T-cell (primary cell): ENCODE measurements around the gene POU2AF1. TPM values are rescaled to one million over a fixed set of nuclear protein-coding genes. Genes with fewer than 3 reads are reported as not detected.

ENCODE experiments used
- ATAC-seq, 4 experiments: fragments of 200-7000 bp in 3 of 4; fragments of 150-1000 bp in 1 of 4; cut with Tn5 transposase; replicated peaks in 1 of 4; 1 replicate in 3 of 4; 2 replicates in 1 of 4; pipeline ENCODE4 v1.10.0; 2021; ENCODE audit warnings: moderate library complexity in 3 of 4, mild to moderate bottlenecking in 2 of 4, moderate number of reproducible peaks in 1 of 4
- CTCF ChIA-PET, 2 donors: fragments of 300-600 bp; sonication (Branson Sonifier 250); formaldehyde crosslinking; loops; one replicate each; lab custom pipeline; 2022; ENCODE audit warnings: antibody characterized with exemption in 2 of 2; lab: Charles Lee
- POLR2A ChIA-PET, 2 donors: fragments of 300-600 bp; sonication (Branson Sonifier 250); formaldehyde crosslinking; loops; one replicate each; lab custom pipeline; 2022; ENCODE audit warnings: antibody characterized with exemption in 2 of 2; lab: Charles Lee
- DNase-seq, 35 experiments: peaks; one replicate each; pipeline versions ENCODE4 v3.0.0 to v3.0.0-alpha.2; 2013 to 2023
- H3K27ac ChIP-seq: one replicate; pipeline ENCODE4 v1.5.1; 2013; ENCODE audit warnings: low read length
- H3K27me3 ChIP-seq, 2 experiments: replicated peaks in 1 of 2; 1 replicate in 1 of 2; 2 replicates in 1 of 2; pipeline versions ENCODE4 v1.6.1 to v1.7.0; 2013; ENCODE audit warnings: low read length in 1 of 2, mixed read lengths in 1 of 2; ENCODE audit not compliant: control insufficient read depth in 2 of 2, insufficient read depth in 2 of 2; ENCODE audit errors: extremely low read depth in 1 of 2
- H3K36me3 ChIP-seq, 2 donors: 1 replicate in 1 of 2; 2 replicates in 1 of 2; pipeline versions ENCODE4 v1.6.1 to v1.7.0; 2013; ENCODE audit warnings: low read length in 1 of 2; ENCODE audit not compliant: control insufficient read depth in 2 of 2, insufficient read depth in 1 of 2; ENCODE audit errors: extremely low read depth in 1 of 2
- H3K4me1 ChIP-seq, 2 experiments: 1 replicate in 1 of 2; 2 replicates in 1 of 2; pipeline versions ENCODE4 v1.6.1 to v1.7.0; 2013; ENCODE audit warnings: low read length in 2 of 2, mixed read lengths in 1 of 2; ENCODE audit not compliant: insufficient read depth in 2 of 2, control insufficient read depth in 1 of 2; ENCODE audit errors: extremely low read depth in 1 of 2
- H3K4me3 ChIP-seq, 2 donors: 1 replicate in 1 of 2; 2 replicates in 1 of 2; pipeline versions ENCODE4 v1.5.1 to v1.7.0; 2013; ENCODE audit warnings: mild to moderate bottlenecking in 2 of 2, low read length in 1 of 2, moderate library complexity in 1 of 2; ENCODE audit not compliant: control insufficient read depth in 1 of 2; ENCODE audit errors: extremely low read depth in 1 of 2
- H3K9me3 ChIP-seq: 2 replicates; pipeline ENCODE4 v1.7.0; 2013
- H3K27ac Mint-ChIP-seq, 2 donors: one replicate each; pipeline ENCODE4 v1.8.0; 2020 to 2021; ENCODE audit warnings: mild to moderate bottlenecking in 2 of 2, mixed read lengths in 2 of 2
- H3K27me3 Mint-ChIP-seq, 2 donors: one replicate each; pipeline ENCODE4 v1.8.0; 2021 to 2022; ENCODE audit warnings: mixed read lengths in 2 of 2
- H3K36me3 Mint-ChIP-seq: one replicate; pipeline ENCODE4 v1.8.0; 2021; ENCODE audit warnings: mixed read lengths
- H3K4me1 Mint-ChIP-seq, 3 donors: one replicate each; pipeline ENCODE4 v1.8.0; 2020 to 2022; ENCODE audit warnings: mixed read lengths in 3 of 3, mild to moderate bottlenecking in 1 of 3
- H3K4me3 Mint-ChIP-seq, 3 donors: one replicate each; pipeline ENCODE4 v1.8.0; 2020 to 2022; ENCODE audit warnings: mild to moderate bottlenecking in 3 of 3, mixed read lengths in 3 of 3, moderate library complexity in 3 of 3
- H3K9me3 Mint-ChIP-seq, 3 donors: one replicate each; pipeline ENCODE4 v1.8.0; 2020 to 2022; ENCODE audit warnings: mixed read lengths in 3 of 3
- WGBS: methylation state at CpG from one replicate; pipeline ENCODE4 v1.1.5; 2013; ENCODE audit warnings: missing lambda C conversion rate; ENCODE audit not compliant: insufficient coverage; 5-methylcytosine and 5-hydroxymethylcytosine counted together
- total RNA-seq, 35 experiments: library from RNA in 6 of 35; stranded (reverse) in 6 of 35; fragments of 120-200 nt in 1 of 35; gene quantifications; one replicate each; pipeline versions ENCODE4 v1.2.1 to v1.2.4 and lab custom pipeline; 2013 to 2026

POU2AF1 gene
- total RNA-seq, 5 donors from 2014 or later (not counting 1 experiment from before 2014, with no cell fraction given), result 3.4 to 9.3 (median 4.3) TPM

- ChIA-PET POLR2A (no interaction called here), CTCF (no interaction called here)
- H3K27me3 Mint-ChIP-seq, result no peaks in the 10 kb centered on the region
- H3K4me1 Mint-ChIP-seq, result peaks cover 5 to 24% (median 13%) of the 10 kb centered on the region in 3 donors
- no peak overlapping the region for H3K27ac Mint-ChIP-seq
- H3K9me3 ChIP-seq, result no peaks in the 10 kb centered on the region
- no peak overlapping the region for H3K27ac ChIP-seq
- no peak overlapping the region for H3K4me3 ChIP-seq
- no peaks in the 10 kb centered on the region for H3K36me3 Mint-ChIP-seq
- peaks cover 0 to 5% of the 10 kb centered on the region in 2 experiments for H3K4me1 ChIP-seq
- H3K36me3 ChIP-seq, result no peaks in the 10 kb centered on the region
- no peak for DNase-seq
- no peaks in the 10 kb centered on the region for H3K9me3 Mint-ChIP-seq
- H3K4me3 Mint-ChIP-seq, result no peak overlapping the region
- ATAC-seq, result no peak
- no CpG with 5 or more reads among the region's 1 CpG for WGBS
- H3K27me3 ChIP-seq, result no peaks in the 10 kb centered on the region
Observed at GRCh38 chr11:111373590-111373989, 5.5 kb downstream of the POU2AF1 start.

GRCh38 chr11:111372538-111372937 lies 6.5 kb downstream of the POU2AF1 start:
- H3K9me3 Mint-ChIP-seq, result no peaks in the 10 kb centered on the region
- Histone ChIP-seq H3K4me3 (no peak overlapping the region), H3K9me3 (no peaks in the 10 kb centered on the region), H3K4me1 (peaks cover 0 to 2% of the 10 kb centered on the region in 2 experiments), H3K36me3 (no peaks in the 10 kb centered on the region), H3K27me3 (no peaks in the 10 kb centered on the region), H3K27ac (no peak overlapping the region)
- no peak for DNase-seq
- ATAC-seq, result no peak
- H3K27me3 Mint-ChIP-seq, result no peaks in the 10 kb centered on the region
- ChIA-PET CTCF (no interaction called here), POLR2A (no interaction called here)
- peaks cover 0 to 18% (median 5%) of the 10 kb centered on the region in 3 donors for H3K4me1 Mint-ChIP-seq
- peak overlapping the region in 1 of 2 donors; percentile 0 for H3K27ac Mint-ChIP-seq
- H3K36me3 Mint-ChIP-seq, result no peaks in the 10 kb centered on the region
- H3K4me3 Mint-ChIP-seq, result no peak overlapping the region
- WGBS, result 83% methylated on average over 1 of the region's 2 CpGs

GRCh38 chr11:111370902-111371578 lies 8.0 kb downstream of the POU2AF1 start:
- Histone ChIP-seq H3K9me3 (no peaks in the 10 kb centered on the region), H3K27ac (no peak overlapping the region), H3K36me3 (no peaks in the 10 kb centered on the region), H3K4me1 (no peaks in the 10 kb centered on the region), H3K4me3 (no peak overlapping the region), H3K27me3 (no peaks in the 10 kb centered on the region)
- ChIA-PET CTCF (no interaction called here), POLR2A (no interaction called here)
- H3K4me1 Mint-ChIP-seq, result peaks cover 0 to 15% (median 3%) of the 10 kb centered on the region in 3 donors
- no peaks in the 10 kb centered on the region for H3K27me3 Mint-ChIP-seq
- DNase-seq (no peak), ATAC-seq (no peak)
- H3K9me3 Mint-ChIP-seq, result no peaks in the 10 kb centered on the region
- 72% methylated on average over 6 of the region's 7 CpGs for WGBS
- H3K36me3 Mint-ChIP-seq, result no peaks in the 10 kb centered on the region
- no peak overlapping the region for H3K27ac Mint-ChIP-seq
- H3K4me3 Mint-ChIP-seq, result no peak overlapping the region

- no peaks in the 10 kb centered on the region for H3K36me3 Mint-ChIP-seq
- no peaks in the 10 kb centered on the region for H3K27me3 Mint-ChIP-seq
- DNase-seq (no peak), ATAC-seq (no peak)
- no peaks in the 10 kb centered on the region for H3K9me3 Mint-ChIP-seq
- ChIA-PET POLR2A (no interaction called here), CTCF (no interaction called here)
- H3K4me3 Mint-ChIP-seq, result no peak overlapping the region
- H3K27me3 ChIP-seq, result no peaks in the 10 kb centered on the region
- no peak overlapping the region for H3K27ac Mint-ChIP-seq
- H3K4me1 Mint-ChIP-seq, result peaks cover 0 to 13% (median 4%) of the 10 kb centered on the region in 3 donors
- WGBS, result no CpG with 5 or more reads among the region's 3 CpGs
- no peak overlapping the region for H3K4me3 ChIP-seq
- H3K36me3 ChIP-seq, result no peaks in the 10 kb centered on the region
- no peak overlapping the region for H3K27ac ChIP-seq
- H3K4me1 ChIP-seq, result no peaks in the 10 kb centered on the region
- H3K9me3 ChIP-seq, result no peaks in the 10 kb centered on the region
Observed at GRCh38 chr11:111370270-111370901, 8.7 kb downstream of the POU2AF1 start.

GRCh38 chr11:111368285-111368560 lies 10.9 kb downstream of the POU2AF1 start:
- WGBS, result 70% methylated on average over 2 of the region's 2 CpGs
- Histone ChIP-seq H3K9me3 (no peaks in the 10 kb centered on the region), H3K4me1 (no peaks in the 10 kb centered on the region), H3K4me3 (no peak overlapping the region), H3K36me3 (no peaks in the 10 kb centered on the region), H3K27me3 (no peaks in the 10 kb centered on the region), H3K27ac (no peak overlapping the region)
- Mint-ChIP-seq H3K27me3 (no peaks in the 10 kb centered on the region), H3K4me3 (no peak overlapping the region), H3K36me3 (no peaks in the 10 kb centered on the region), H3K9me3 (no peaks in the 10 kb centered on the region), H3K27ac (no peak overlapping the region), H3K4me1 (peaks cover 0 to 13% (median 4%) of the 10 kb centered on the region in 3 donors)
- CTCF ChIA-PET, result no interaction called here
- DNase-seq (no peak), ATAC-seq (no peak)
- POLR2A ChIA-PET, result no interaction called here

- H3K4me1 ChIP-seq, result no peaks in the 10 kb centered on the region
- CTCF ChIA-PET, result no interaction called here
- H3K27me3 ChIP-seq, result no peaks in the 10 kb centered on the region
- WGBS, result 85% methylated on average over 11 of the region's 12 CpGs
- Mint-ChIP-seq H3K4me1 (peaks cover 0 to 11% (median 4%) of the 10 kb centered on the region in 3 donors), H3K4me3 (no peak overlapping the region), H3K9me3 (no peaks in the 10 kb centered on the region), H3K27ac (no peak overlapping the region), H3K36me3 (no peaks in the 10 kb centered on the region), H3K27me3 (no peaks in the 10 kb centered on the region)
- H3K27ac ChIP-seq, result no peak overlapping the region
- H3K9me3 ChIP-seq, result no peaks in the 10 kb centered on the region
- no peaks in the 10 kb centered on the region for H3K36me3 ChIP-seq
- POLR2A ChIA-PET, result no interaction called here
- ATAC-seq (no peak), DNase-seq (no peak)
- no peak overlapping the region for H3K4me3 ChIP-seq
Observed at GRCh38 chr11:111367411-111368284, 11.4 kb downstream of the POU2AF1 start.
